ENCODE measurements around the gene TRMT2A. TPM values are rescaled to one million over a fixed set of nuclear protein-coding genes. Genes with fewer than 3 reads are reported as not detected.
A peak's percentile ranks its signal among the peaks of the same experiment; 100 is the strongest.

The TRMT2A gene
- total RNA-seq, 1 donor from 2014 or later = 21.3 TPM

DNA sequence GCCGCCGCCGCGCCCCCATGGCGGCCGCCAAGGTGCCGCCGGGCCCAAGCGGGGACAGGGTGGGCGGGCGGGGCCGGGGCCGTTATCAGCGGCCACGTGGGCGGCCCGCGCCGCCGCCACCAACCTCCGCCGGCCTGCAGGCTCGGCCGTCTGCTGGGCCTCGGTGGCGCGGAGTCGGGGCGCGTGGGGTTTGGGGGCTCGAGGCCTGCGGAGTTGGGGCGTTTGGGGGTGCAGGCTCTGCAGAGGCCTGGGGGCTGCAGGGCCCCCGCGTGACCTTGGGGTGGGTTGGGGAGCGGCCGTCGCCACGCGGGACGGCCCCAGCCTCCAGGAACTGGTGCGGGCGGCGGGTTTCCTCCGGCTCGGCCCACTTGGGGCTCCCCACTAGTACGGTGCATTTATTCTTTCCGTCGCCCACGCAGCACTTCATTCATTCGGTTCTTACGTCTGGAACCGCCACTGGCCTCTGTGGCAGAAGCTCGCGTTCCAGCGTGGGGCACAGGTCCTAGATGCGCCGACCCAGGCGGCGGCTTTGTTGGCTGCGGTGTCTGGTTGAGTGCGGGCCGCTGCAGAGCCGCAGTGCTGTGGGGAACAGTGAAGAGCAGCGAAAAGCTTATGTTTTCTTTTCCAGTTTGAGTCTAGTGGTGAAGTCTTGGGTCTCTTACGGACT, 740 bp upstream of the TRMT2A start:
- H3K4me3 ChIP-seq (ENCODE audit: low read depth, low read length) = peak overlapping the region; percentile 95
- DNase-seq (ENCODE audit: low read depth) = no peak
- TF ChIP-seq, protein P1, sequence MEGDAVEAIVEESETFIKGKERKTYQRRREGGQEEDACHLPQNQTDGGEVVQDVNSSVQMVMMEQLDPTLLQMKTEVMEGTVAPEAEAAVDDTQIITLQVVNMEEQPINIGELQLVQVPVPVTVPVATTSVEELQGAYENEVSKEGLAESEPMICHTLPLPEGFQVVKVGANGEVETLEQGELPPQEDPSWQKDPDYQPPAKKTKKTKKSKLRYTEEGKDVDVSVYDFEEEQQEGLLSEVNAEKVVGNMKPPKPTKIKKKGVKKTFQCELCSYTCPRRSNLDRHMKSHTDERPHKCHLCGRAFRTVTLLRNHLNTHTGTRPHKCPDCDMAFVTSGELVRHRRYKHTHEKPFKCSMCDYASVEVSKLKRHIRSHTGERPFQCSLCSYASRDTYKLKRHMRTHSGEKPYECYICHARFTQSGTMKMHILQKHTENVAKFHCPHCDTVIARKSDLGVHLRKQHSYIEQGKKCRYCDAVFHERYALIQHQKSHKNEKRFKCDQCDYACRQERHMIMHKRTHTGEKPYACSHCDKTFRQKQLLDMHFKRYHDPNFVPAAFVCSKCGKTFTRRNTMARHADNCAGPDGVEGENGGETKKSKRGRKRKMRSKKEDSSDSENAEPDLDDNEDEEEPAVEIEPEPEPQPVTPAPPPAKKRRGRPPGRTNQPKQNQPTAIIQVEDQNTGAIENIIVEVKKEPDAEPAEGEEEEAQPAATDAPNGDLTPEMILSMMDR (conservative IDR thresholded peaks at IDR 0.05; ENCODE audit: low read depth, low read length) = no peak

DNA sequence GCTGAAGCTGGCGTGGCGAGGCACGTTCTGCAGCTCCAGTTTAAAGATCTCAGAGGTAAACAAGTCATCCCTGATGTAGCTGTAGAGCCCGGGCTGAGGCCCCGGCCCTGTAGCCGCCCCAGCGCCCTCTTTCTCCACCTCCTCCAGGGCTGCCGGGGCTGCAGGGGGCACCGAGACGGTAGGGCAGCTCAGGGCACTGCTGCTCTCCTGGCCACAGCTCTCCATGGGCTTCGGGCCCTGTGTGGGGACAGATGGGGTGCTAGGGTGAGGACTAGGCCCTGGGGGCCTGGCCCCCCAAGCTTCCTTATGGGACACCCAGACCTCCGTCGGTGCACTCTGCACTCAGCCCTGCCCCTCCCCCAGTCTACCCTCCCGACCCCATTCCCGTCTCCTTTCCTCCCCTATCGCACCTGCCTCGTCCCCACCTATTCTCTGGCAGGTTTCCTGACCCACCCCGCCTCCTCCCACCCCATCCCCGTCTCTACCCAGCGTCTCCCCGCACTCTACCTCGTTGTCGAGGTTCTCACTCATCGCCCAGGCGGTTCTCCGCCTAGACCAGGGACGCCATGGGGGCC, 563 bp downstream of the TRMT2A start:
- TF ChIP-seq, protein P1 (conservative IDR thresholded peaks at IDR 0.05; ENCODE audit: low read depth, low read length) = no peak
- no peak for DNase-seq (ENCODE audit: low read depth)
- H3K4me3 ChIP-seq (ENCODE audit: low read depth, low read length) = peak overlapping the region; percentile 95

- TF ChIP-seq, protein P1 (conservative IDR thresholded peaks at IDR 0.05; ENCODE audit: low read depth, low read length) = no peak
- DNase-seq (ENCODE audit: low read depth) = no peak
Measured at GRCh38 chr22:20115691-20116375, 1.2 kb downstream of the TRMT2A start, which contains the start of gene RANBP1. RANBP1 (plus strand) TSS chr22:20116104; CDS start chr22:20116185, 81 bp downstream.

GRCh38 chr22:20114506-20115475, 2.2 kb downstream of the TRMT2A start:
- TF ChIP-seq, protein P1 (conservative IDR thresholded peaks at IDR 0.05; ENCODE audit: low read depth, low read length) = no peak
- no peak overlapping the region for H3K4me3 ChIP-seq (ENCODE audit: low read depth, low read length)
- no peak for DNase-seq (ENCODE audit: low read depth)

More at GRCh38 chr22:20115691-20116375, 1.2 kb downstream of the TRMT2A start, which contains the start of gene RANBP1:
- H3K4me3 ChIP-seq (ENCODE audit: low read depth, low read length) = peak within 1 kb of the TSS; percentile 95

GRCh38 chr22:20113551-20114310, 3.3 kb downstream of the TRMT2A start:
- no peak for DNase-seq (ENCODE audit: low read depth)
- TF ChIP-seq, protein P1 (conservative IDR thresholded peaks at IDR 0.05; ENCODE audit: low read depth, low read length) = no peak
- H3K4me3 ChIP-seq (ENCODE audit: low read depth, low read length) = no peak overlapping the region

Data from epithelial cell of proximal tubule (primary cell).